Esophagus squamous epithelium (tissue), 5 donors: Measurements from ENCODE around the gene STING1. TPM values are rescaled to one million over a fixed set of nuclear protein-coding genes. Genes with fewer than 3 reads are reported as not detected.

Experiments
- DNase-seq: peaks from one replicate; lab custom pipeline; 2025; lab: John Stamatoyannopoulos, UW
- H3K27ac ChIP-seq, 4 donors: fragments of 200-600 bp; sonication (generic); one replicate each; pipeline ENCODE4 v1.5.1; 2016 to 2019; ENCODE audit warnings: mild to moderate bottlenecking in 1 of 4
- H3K27me3 ChIP-seq, 4 donors: fragments of 200-600 bp; sonication (generic); 1 replicate in 3 of 4; 2 replicates in 1 of 4; pipeline versions ENCODE4 v1.5.1 to v1.6.0; 2017 to 2021; ENCODE audit warnings: antibody characterized with exemption in 1 of 4
- H3K36me3 ChIP-seq, 3 donors: fragments of 200-600 bp; sonication (generic); one replicate each; pipeline ENCODE4 v1.5.1; 2016 to 2019
- H3K4me1 ChIP-seq, 3 donors: fragments of 200-600 bp; sonication (generic); one replicate each; pipeline ENCODE4 v1.5.1; 2017 to 2019
- H3K4me3 ChIP-seq, 4 donors: fragments of 200-600 bp; sonication (generic); 1 replicate in 3 of 4; 2 replicates in 1 of 4; pipeline ENCODE4 v1.5.1; 2016 to 2019; ENCODE audit warnings: mild to moderate bottlenecking in 2 of 4, moderate library complexity in 1 of 4
- H3K9me3 ChIP-seq, 3 donors: fragments of 200-600 bp; sonication (generic); one replicate each; pipeline ENCODE4 v1.5.1; 2016 to 2019
- CTCF ChIP-seq, 6 experiments: fragments of 450-650 bp in 4 of 6; fragments of 200-600 bp in 2 of 6; sonication (generic) in 2 of 6; IDR thresholded peaks; one replicate each; pipeline ENCODE4 v1.5.1; 2016 to 2019; ENCODE audit warnings: antibody characterized with exemption in 6 of 6, mild to moderate bottlenecking in 4 of 6, moderate library complexity in 4 of 6
- POLR2A ChIP-seq, 4 donors: fragments of 450-650 bp; IDR thresholded peaks; one replicate each; pipeline ENCODE4 v1.6.1; 2017; ENCODE audit warnings: antibody characterized with exemption in 4 of 4, mild to moderate bottlenecking in 4 of 4, moderate library complexity in 3 of 4
- WGBS, 2 donors: methylation state at CpG; one replicate each; pipeline ENCODE4 v1.1.5; 2018; 5-methylcytosine and 5-hydroxymethylcytosine counted together
- intact Hi-C: fragments of 100-400 bp; cut with DNase I; formaldehyde crosslinking; loops from one replicate; pipeline ENCODE4 v1.15.0; 2022
- total RNA-seq, 4 donors: library from RNA; depleted of rRNA; stranded (reverse); fragments of >200 nt; gene quantifications; one replicate each; pipeline ENCODE4 v1.1.0, GENCODE V29; 2016
- donor health status: DM: yes; HTN: yes; CAD: no.

The STING1 gene
- total RNA-seq, 4 donors from 2014 or later: 33.0 to 49.6 (median 38.6) TPM

DNA sequence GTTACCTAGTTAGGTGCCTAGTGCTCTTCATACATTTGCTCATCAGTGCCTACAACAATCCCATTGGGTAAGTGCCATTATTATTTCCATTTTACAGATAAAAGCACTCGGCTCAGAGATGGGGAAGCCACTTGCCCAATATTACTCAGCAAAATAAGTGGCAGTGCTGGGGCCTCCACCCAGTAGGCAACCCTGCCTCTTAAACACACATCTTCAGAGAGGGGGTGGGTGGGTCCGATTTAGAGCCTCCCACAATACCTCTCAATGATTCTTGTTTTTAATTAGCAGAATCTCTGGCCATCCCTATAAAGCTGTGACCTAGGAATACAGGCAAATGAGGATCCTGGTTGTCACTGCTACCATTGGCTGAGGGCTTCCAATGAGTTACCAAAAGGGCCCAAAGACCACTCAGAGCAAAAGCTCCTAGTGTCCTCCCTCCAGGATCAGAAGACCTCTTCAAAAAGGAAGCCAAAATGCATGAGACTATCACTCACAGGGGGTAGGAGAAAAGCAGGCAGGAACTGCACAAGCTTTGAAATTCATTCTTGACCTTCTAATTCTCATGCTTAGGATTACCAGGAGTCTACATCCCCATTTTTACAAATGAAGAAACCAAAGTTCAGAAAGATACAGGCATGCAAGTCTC is 42.5 kb upstream of the STING1 start:
- H3K4me1 ChIP-seq: peaks cover 0 to 34% (median 16%) of the 10 kb centered on the region in 3 donors
- H3K27me3 ChIP-seq: no peaks in the 10 kb centered on the region
- 47 to 49% methylated on average over 2 of the region's 2 CpGs for WGBS, 2 donors
- H3K36me3 ChIP-seq: no peaks in the 10 kb centered on the region
- H3K4me3 ChIP-seq: no peak overlapping the region
- DNase-seq: no peak
- TF ChIP-seq POLR2A (IDR thresholded peaks at IDR 0.05) (no peak), CTCF (IDR thresholded peaks at IDR 0.05) (no peak)
- H3K27ac ChIP-seq: peak overlapping the region in 3 of 4 donors; percentile 32 to 66 (median 55)
- intact Hi-C loops: no loop called here
- H3K9me3 ChIP-seq: no peaks in the 10 kb centered on the region

DNA sequence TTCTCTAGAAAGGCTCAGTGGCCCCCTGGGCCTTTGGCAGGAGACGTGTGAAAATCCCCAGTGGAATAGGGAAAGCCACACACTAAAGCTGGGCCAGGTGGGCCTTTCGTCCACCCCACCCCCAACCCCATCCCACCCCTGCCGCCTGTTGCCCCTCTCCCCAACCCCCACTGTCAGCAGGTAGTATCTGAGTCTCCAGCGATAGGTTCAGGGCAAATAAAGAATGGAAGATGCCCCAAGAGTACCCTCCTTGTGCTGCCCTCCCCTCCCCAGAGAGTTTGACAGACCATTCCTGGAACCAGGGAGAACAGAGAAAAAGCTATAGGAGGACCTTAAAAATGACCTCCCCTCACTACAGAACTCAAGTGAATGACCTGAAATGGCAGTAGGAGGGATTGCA is 41.9 kb upstream of the STING1 start:
- intact Hi-C loops: no loop called here
- Histone ChIP-seq H3K27me3 (no peaks in the 10 kb centered on the region), H3K9me3 (no peaks in the 10 kb centered on the region), H3K36me3 (no peaks in the 10 kb centered on the region), H3K4me3 (no peak overlapping the region), H3K27ac (no peak overlapping the region), H3K4me1 (peaks cover 0 to 34% (median 16%) of the 10 kb centered on the region in 3 donors)
- TF ChIP-seq CTCF (IDR thresholded peaks at IDR 0.05): no peak
- no peak for TF ChIP-seq POLR2A (IDR thresholded peaks at IDR 0.05)
- WGBS, 2 donors: 93 to 100% methylated on average over 2 of the region's 4 CpGs
- DNase-seq: no peak

DNA sequence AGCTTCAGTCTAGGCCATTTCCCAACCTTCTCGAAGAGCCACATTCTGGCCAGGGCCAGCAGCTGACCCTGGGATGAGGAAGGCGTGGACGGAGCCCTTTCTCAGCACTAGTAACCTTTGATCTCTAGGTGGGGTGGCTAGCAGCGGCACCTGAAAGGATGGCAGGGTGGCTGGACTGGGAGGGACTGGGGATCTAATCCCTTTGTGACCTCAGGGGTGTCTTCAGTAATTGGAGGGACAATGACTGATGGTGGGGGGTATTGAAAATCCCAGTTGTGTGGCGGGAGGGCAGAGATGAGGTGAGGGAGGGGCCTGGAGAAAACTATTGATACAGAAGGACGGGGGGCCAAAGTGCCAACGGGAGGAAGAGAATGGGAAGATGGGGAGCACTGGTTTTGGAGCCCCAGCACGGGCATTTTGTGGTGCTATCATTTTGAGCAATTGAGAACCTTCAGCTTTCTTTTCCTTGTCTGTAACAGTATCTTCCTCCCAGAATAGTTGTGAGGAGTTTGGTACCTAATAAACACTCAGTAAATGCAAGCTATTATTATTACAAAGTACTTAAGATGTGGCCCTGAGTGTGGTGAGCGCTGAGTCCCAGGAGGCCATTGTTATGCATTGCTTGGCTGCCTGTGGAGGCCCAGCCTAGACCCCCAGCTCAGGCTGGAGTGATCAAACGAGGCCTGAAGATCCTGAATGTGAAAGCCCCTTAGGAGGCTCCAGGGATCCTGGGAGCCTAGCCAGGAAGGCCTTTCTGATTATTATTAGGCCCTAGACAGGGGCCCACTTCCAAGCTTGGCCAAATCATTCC is 41.3 kb upstream of the STING1 start:
- no peak for DNase-seq
- TF ChIP-seq CTCF (IDR thresholded peaks at IDR 0.05): no peak
- no peak for TF ChIP-seq POLR2A (IDR thresholded peaks at IDR 0.05)
- Histone ChIP-seq H3K27me3 (no peaks in the 10 kb centered on the region), H3K4me3 (no peak overlapping the region), H3K9me3 (no peaks in the 10 kb centered on the region), H3K27ac (no peak overlapping the region), H3K4me1 (peaks cover 0 to 31% (median 16%) of the 10 kb centered on the region in 3 donors), H3K36me3 (no peaks in the 10 kb centered on the region)
- intact Hi-C loops: no loop called here
- WGBS, 2 donors: 67 to 78% methylated on average over 6 to 7 of the region's 10 CpGs

GRCh38 chr5:139517683-139518564 is 35.4 kb upstream of the STING1 start:
- H3K4me1 ChIP-seq: peaks cover 5 to 28% (median 9%) of the 10 kb centered on the region in 3 donors
- H3K36me3 ChIP-seq: no peaks in the 10 kb centered on the region
- TF ChIP-seq POLR2A (IDR thresholded peaks at IDR 0.05): peak in 2 of 4 donors; percentile 29 to 72
- TF ChIP-seq CTCF (IDR thresholded peaks at IDR 0.05): peak; percentile 97 to 99 (median 98)
- peak overlapping the region; percentile 50 to 73 (median 62) for H3K4me3 ChIP-seq
- H3K27ac ChIP-seq: peak overlapping the region; percentile 90 to 94 (median 90)
- intact Hi-C loops: no loop called here
- no peaks in the 10 kb centered on the region for H3K9me3 ChIP-seq
- H3K27me3 ChIP-seq: no peaks in the 10 kb centered on the region
- peak; percentile 32 for DNase-seq
- WGBS, 2 donors: 7 to 20% methylated on average over 12 to 34 of the region's 56 CpGs
